Activated gamma-delta T cell treated with anti-CD3 and anti-CD28 coated beads, Interleukin-2, amount 50 U/mL, for 16 hours (primary cell): Measurements from ENCODE around the gene IL20.
"Not testable (repeated sequence)": the region's sequence is repeated elsewhere in the genome, so short reads cannot be mapped to it uniquely, and the experiment has no call there.

Source experiments
- DNase-seq: peaks from one replicate; pipeline ENCODE4 v3.0.0-alpha.2; 2020; ENCODE audit warnings: low read depth

Gene IL20

GRCh38 chr1:206843626-206844025 is 21.8 kb upstream of the IL20 start:
- DNase-seq = no peak

GRCh38 chr1:206846487-206846886 is 18.9 kb upstream of the IL20 start:
- no peak for DNase-seq

- DNase-seq = no peak
These were observed 18.0 kb upstream of the IL20 start for GRCh38 chr1:206847337-206847834.

GRCh38 chr1:206847946-206848345 is 17.5 kb upstream of the IL20 start:
- DNase-seq = no peak

GRCh38 chr1:206850401-206850800 is 15.0 kb upstream of the IL20 start:
- DNase-seq = no peak

GRCh38 chr1:206851341-206852010 is 13.9 kb upstream of the IL20 start:
- DNase-seq = no peak

GRCh38 chr1:206852662-206853061 is 12.8 kb upstream of the IL20 start:
- not testable (repeated sequence) for DNase-seq

- DNase-seq = not testable (repeated sequence)
These were observed 11.7 kb upstream of the IL20 start for GRCh38 chr1:206853696-206854095.

- DNase-seq = no peak
These were observed 10.9 kb upstream of the IL20 start for GRCh38 chr1:206854401-206855129.

- DNase-seq = no peak
These were observed 9.6 kb upstream of the IL20 start for GRCh38 chr1:206855859-206856258.

- DNase-seq = no peak
These were observed 8.6 kb upstream of the IL20 start for GRCh38 chr1:206856674-206857464.

- no peak for DNase-seq
These were observed 6.3 kb upstream of the IL20 start for GRCh38 chr1:206859082-206859521.

GRCh38 chr1:206860165-206860564 is 5.3 kb upstream of the IL20 start:
- no peak for DNase-seq

- no peak for DNase-seq
These were observed 2.2 kb upstream of the IL20 start for GRCh38 chr1:206863266-206863665.

- DNase-seq = no peak
These were observed 639 bp downstream of the IL20 start for GRCh38 chr1:206866062-206866461.

- DNase-seq = no peak
These were observed 1.8 kb downstream of the IL20 start for GRCh38 chr1:206867239-206867638.

- DNase-seq = no peak
These were observed 2.3 kb downstream of the IL20 start for GRCh38 chr1:206867716-206868115.

GRCh38 chr1:206868264-206868663 is 2.8 kb downstream of the IL20 start:
- no peak for DNase-seq

GRCh38 chr1:206872139-206872538 is 6.7 kb downstream of the IL20 start:
- DNase-seq = no peak

- DNase-seq = no peak
These were observed 8.3 kb downstream of the IL20 start for GRCh38 chr1:206873603-206874188.

- DNase-seq = no peak
These were observed 10.4 kb downstream of the IL20 start for GRCh38 chr1:206875752-206876377.

GRCh38 chr1:206878456-206878855 is 13.0 kb downstream of the IL20 start:
- no peak for DNase-seq
